ENCODE measurements around the gene CTXN1.
A peak's percentile ranks its signal among the peaks of the same experiment; 100 is the strongest.

Gene CTXN1

DNA sequence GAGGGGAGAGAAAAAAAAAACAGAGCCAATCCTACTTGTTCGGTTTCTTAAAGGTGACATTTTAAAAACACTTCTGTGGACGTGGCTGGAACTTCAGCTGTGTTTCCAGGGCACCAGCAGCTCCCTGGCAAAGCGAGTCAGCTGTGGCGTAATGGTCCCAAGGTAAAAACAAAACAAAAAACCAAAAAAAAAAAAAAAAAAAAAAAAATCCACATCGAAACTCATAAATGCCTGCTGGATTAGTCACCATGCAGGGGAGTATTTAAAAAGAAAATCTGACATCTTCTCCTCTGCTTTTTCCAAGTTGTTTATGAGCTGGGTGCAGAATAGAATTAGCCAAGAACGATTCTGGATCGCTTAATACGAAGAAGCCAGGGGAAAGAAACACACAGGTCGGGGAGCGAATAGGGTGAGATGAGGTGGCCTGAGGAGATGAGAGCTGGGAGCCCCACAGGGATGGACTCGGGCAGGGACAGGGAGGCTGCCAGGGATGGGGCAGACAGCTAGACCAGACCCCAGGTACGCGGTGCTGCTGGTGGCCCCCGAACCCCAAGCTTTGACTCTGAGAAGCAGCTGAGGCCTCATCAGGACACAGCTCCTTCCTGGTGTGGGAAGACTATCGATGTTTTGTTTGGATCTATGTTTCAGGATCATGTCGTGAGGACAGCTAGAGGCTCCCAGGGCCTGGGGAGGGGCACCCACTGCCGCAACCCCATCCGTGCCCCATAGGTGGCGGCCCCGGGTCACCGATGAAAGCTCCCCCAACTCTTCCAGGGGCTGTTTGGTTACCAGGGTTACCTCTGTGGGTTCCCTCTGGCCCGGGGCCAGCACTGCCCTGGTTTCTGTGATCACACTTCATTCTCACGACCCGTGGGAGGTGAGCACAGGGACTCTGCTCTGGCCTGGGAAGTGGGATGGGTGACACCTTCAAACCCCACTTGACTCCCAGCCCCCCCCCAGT is 3.1 kb upstream of the CTXN1 start:
- no peaks in the 10 kb centered on the region for H3K4me1 ChIP-seq (ENCODE audit: control insufficient read depth, insufficient read depth, low read length)
- no peak overlapping the region for H3K9ac ChIP-seq (ENCODE audit: low read depth, low read length)
- H3K4me3 ChIP-seq (ENCODE audit: low read depth, low read length): no peak overlapping the region
- H3K36me3 ChIP-seq (ENCODE audit: control insufficient read depth, insufficient read depth, low read length): peaks cover 38% of the 10 kb centered on the region
- no peaks in the 10 kb centered on the region for H3K9me3 ChIP-seq (ENCODE audit: control insufficient read depth, insufficient read depth, low read length)
- H3K27me3 ChIP-seq (ENCODE audit: control insufficient read depth, insufficient read depth, low read length): no peaks in the 10 kb centered on the region

DNA sequence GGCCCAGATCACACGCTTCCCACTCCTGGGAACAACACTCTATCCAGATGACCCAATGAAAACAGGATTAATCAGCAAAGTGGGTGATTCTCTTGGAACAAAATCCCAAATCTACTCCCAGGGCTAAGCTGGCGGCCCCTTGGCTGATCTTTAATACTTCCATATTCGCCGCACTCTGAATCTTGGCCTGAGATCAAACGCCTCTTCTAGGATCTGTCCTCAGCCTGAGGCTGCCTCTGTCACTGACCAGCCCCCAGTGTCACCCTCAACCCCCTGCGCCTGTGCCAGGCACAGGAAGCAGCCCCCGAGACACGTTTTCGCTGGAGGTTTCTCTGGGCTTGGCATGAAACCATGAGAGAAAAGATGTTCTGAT is 2.4 kb upstream of the CTXN1 start:
- Histone ChIP-seq H3K27me3 (ENCODE audit: control insufficient read depth, insufficient read depth, low read length) (no peaks in the 10 kb centered on the region), H3K4me3 (ENCODE audit: low read depth, low read length) (no peak overlapping the region), H3K9me3 (ENCODE audit: control insufficient read depth, insufficient read depth, low read length) (no peaks in the 10 kb centered on the region), H3K9ac (ENCODE audit: low read depth, low read length) (no peak overlapping the region), H3K4me1 (ENCODE audit: control insufficient read depth, insufficient read depth, low read length) (no peaks in the 10 kb centered on the region), H3K36me3 (ENCODE audit: control insufficient read depth, insufficient read depth, low read length) (peaks cover 31% of the 10 kb centered on the region)

- Histone ChIP-seq H3K9me3 (ENCODE audit: control insufficient read depth, insufficient read depth, low read length) (no peaks in the 10 kb centered on the region), H3K9ac (ENCODE audit: low read depth, low read length) (no peak overlapping the region), H3K4me1 (ENCODE audit: control insufficient read depth, insufficient read depth, low read length) (no peaks in the 10 kb centered on the region), H3K36me3 (ENCODE audit: control insufficient read depth, insufficient read depth, low read length) (peaks cover 27% of the 10 kb centered on the region), H3K4me3 (ENCODE audit: low read depth, low read length) (no peak overlapping the region), H3K27me3 (ENCODE audit: control insufficient read depth, insufficient read depth, low read length) (no peaks in the 10 kb centered on the region)
Measured at GRCh38 chr19:7927605-7928333, 1.8 kb upstream of the CTXN1 start.

DNA sequence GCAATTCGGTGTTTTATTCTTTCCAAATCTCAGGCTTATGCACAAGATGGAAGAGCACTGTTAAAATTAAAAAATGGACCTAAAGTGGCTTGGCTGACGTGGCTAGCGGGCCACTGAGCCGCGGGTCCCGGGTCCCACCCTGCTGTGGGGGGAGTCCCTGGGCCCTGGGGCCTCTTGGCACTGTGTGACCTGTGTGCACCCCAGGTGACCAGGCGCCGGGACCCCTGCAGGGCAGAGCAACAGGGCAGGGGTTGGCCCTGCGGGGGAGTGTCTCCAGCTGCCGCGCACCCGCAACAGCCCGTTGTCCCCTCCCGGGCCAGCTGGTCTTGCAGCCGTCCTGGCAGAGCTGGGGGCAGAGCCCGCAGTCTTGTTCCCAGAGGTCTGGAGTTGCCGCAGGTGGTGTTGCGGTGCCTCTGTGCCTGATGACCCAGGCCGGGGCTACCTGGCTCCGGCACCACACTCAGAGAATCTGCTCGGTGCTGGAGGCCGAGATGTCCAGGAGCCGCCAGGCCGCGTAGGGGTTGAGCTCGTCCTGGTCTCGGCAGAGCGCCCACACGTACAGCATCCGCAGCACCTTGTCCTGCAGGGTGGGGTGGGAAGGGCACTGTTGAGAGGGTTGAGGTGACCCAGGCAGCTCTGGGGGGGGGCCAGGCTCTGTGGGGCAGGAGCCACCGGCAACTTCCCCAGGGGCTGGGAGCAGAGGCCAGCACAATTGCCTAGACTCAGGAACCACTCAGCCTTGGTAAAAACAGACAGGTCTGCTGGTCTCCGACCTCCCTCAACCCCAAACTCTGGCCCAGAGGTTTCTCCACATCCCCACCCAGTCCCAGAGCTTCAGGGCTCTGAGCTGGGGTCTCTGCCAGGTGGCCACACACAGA is 1.0 kb upstream of the CTXN1 start:
- H3K4me1 ChIP-seq (ENCODE audit: control insufficient read depth, insufficient read depth, low read length): no peaks in the 10 kb centered on the region
- H3K9ac ChIP-seq (ENCODE audit: low read depth, low read length): no peak overlapping the region
- H3K36me3 ChIP-seq (ENCODE audit: control insufficient read depth, insufficient read depth, low read length): peaks cover 19% of the 10 kb centered on the region
- H3K4me3 ChIP-seq (ENCODE audit: low read depth, low read length): no peak overlapping the region
- H3K27me3 ChIP-seq (ENCODE audit: control insufficient read depth, insufficient read depth, low read length): no peaks in the 10 kb centered on the region
- no peaks in the 10 kb centered on the region for H3K9me3 ChIP-seq (ENCODE audit: control insufficient read depth, insufficient read depth, low read length)

- Histone ChIP-seq H3K4me1 (ENCODE audit: control insufficient read depth, insufficient read depth, low read length) (peaks cover 2% of the 10 kb centered on the region), H3K9me3 (ENCODE audit: control insufficient read depth, insufficient read depth, low read length) (no peaks in the 10 kb centered on the region), H3K36me3 (ENCODE audit: control insufficient read depth, insufficient read depth, low read length) (peaks cover 5% of the 10 kb centered on the region), H3K4me3 (ENCODE audit: low read depth, low read length) (peak overlapping the region; percentile 35), H3K27me3 (ENCODE audit: control insufficient read depth, insufficient read depth, low read length) (no peaks in the 10 kb centered on the region), H3K9ac (ENCODE audit: low read depth, low read length) (no peak overlapping the region)
Measured at GRCh38 chr19:7925171-7925851, 624 bp downstream of the CTXN1 start.

DNA sequence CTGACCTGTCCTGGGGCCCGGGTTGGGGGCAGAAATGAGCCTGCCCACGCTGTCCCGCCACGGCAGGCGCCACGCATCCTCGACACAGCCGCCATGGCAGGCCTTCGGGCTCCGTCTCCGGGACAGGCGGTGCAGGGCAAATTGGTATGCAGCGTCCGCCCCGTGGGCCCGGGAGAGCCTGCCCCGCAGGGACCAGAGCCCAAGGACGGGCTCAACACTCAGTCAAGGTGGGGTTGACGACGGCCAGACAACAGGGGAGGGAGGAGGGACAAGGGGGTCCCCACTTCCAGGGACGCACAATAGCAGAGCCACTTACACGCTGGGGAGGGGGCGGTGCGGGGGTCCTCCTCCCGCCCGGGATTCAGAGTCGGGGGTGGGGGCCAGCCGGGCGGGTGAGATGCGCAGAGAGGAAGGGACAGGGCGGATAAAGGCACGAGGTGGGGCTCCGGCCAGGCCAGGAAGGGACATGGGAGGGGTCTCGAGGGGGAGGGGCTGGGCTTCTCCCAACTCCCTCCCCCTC is 1.2 kb downstream of the CTXN1 start:
- Histone ChIP-seq H3K9ac (ENCODE audit: low read depth, low read length) (no peak overlapping the region), H3K4me3 (ENCODE audit: low read depth, low read length) (peak overlapping the region; percentile 35)

GRCh38 chr19:7924241-7924640 is 1.7 kb downstream of the CTXN1 start:
- H3K9me3 ChIP-seq (ENCODE audit: control insufficient read depth, insufficient read depth, low read length): no peaks in the 10 kb centered on the region
- no peak overlapping the region for H3K9ac ChIP-seq (ENCODE audit: low read depth, low read length)
- no peaks in the 10 kb centered on the region for H3K27me3 ChIP-seq (ENCODE audit: control insufficient read depth, insufficient read depth, low read length)
- H3K36me3 ChIP-seq (ENCODE audit: control insufficient read depth, insufficient read depth, low read length): peaks cover 2% of the 10 kb centered on the region
- H3K4me3 ChIP-seq (ENCODE audit: low read depth, low read length): no peak overlapping the region
- peaks cover 4% of the 10 kb centered on the region for H3K4me1 ChIP-seq (ENCODE audit: control insufficient read depth, insufficient read depth, low read length)

More for the DNA sequence above, 1.2 kb downstream of the CTXN1 start:
- H3K27me3 ChIP-seq (ENCODE audit: control insufficient read depth, insufficient read depth, low read length): no peaks in the 10 kb centered on the region
- H3K36me3 ChIP-seq (ENCODE audit: control insufficient read depth, insufficient read depth, low read length): peaks cover 2% of the 10 kb centered on the region
- no peaks in the 10 kb centered on the region for H3K9me3 ChIP-seq (ENCODE audit: control insufficient read depth, insufficient read depth, low read length)
- H3K4me1 ChIP-seq (ENCODE audit: control insufficient read depth, insufficient read depth, low read length): peaks cover 3% of the 10 kb centered on the region

DNA sequence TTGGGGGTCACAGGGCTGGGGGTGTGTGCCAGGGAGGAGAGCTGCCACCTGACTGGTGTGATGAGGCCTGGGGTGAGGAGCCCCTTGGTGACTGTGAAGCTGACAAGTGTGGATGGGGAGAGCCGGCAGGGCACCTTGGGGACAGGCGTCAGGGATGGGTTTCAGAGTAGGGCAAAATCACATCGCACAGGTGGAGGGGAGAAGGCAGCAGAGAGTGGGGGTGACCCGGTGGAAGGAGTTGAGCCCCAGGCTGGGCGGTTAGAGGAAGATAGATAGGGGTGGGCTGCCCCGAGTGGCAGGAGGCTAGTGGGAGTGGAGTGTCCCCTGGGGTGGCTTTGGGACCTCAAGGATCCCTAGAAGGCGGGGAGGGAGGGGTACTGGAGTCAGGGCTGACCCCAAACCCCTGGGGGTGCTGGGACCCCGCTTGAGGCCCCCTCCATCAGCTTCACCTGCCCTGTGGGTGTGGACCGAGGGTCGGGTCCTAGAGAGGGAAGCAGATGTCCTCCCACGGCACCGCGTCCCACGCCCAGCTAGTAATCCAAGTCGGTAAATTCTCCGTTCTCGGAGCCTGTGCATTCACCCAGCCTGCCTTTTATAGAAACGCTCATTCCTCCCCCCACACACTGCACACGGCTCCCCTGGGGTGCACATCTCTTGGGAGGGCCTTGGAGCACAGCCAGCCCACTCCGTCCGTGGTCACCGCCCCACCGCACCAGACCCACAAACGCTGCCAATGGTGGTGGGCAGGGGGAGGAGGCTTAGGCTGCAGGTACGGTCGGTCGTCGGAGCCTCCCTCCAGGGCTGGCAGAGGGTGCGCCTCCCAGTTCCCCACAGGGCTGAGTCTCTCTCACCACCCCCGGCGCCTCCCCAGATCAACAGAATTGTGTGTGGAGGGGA is 2.4 kb downstream of the CTXN1 start:
- Histone ChIP-seq H3K4me3 (ENCODE audit: low read depth, low read length) (no peak overlapping the region), H3K27me3 (ENCODE audit: control insufficient read depth, insufficient read depth, low read length) (peaks cover 4% of the 10 kb centered on the region), H3K4me1 (ENCODE audit: control insufficient read depth, insufficient read depth, low read length) (peaks cover 4% of the 10 kb centered on the region), H3K9ac (ENCODE audit: low read depth, low read length) (no peak overlapping the region), H3K36me3 (ENCODE audit: control insufficient read depth, insufficient read depth, low read length) (peaks cover 2% of the 10 kb centered on the region), H3K9me3 (ENCODE audit: control insufficient read depth, insufficient read depth, low read length) (no peaks in the 10 kb centered on the region)

GRCh38 chr19:7922836-7923195 is 3.1 kb downstream of the CTXN1 start:
- Histone ChIP-seq H3K9me3 (ENCODE audit: control insufficient read depth, insufficient read depth, low read length) (no peaks in the 10 kb centered on the region), H3K9ac (ENCODE audit: low read depth, low read length) (no peak overlapping the region), H3K4me3 (ENCODE audit: low read depth, low read length) (no peak overlapping the region), H3K36me3 (ENCODE audit: control insufficient read depth, insufficient read depth, low read length) (peaks cover 2% of the 10 kb centered on the region), H3K27me3 (ENCODE audit: control insufficient read depth, insufficient read depth, low read length) (peaks cover 10% of the 10 kb centered on the region), H3K4me1 (ENCODE audit: control insufficient read depth, insufficient read depth, low read length) (peaks cover 4% of the 10 kb centered on the region)

Measured in iPS-15b (cell line).